GM12892 (cell line): Measurements from ENCODE around the gene TP53RK.

ENCODE experiments used
- POLR2A ChIP-seq: IDR thresholded peaks from 2 replicates; pipeline ENCODE4 v1.6.1; 2011; ENCODE audit warnings: low read depth, low read length, control low read depth
- TAF1 ChIP-seq: IDR thresholded peaks from 2 replicates; pipeline ENCODE4 v1.6.1; 2011; ENCODE audit warnings: low read depth, mild to moderate bottlenecking, control low read depth, low read length, borderline replicate concordance

GRCh38 chr20:46702447-46703203, 13.4 kb upstream of the TP53RK start:
- no peak for TF ChIP-seq POLR2A
- TF ChIP-seq TAF1: no peak
